HG02763 (cell line): Measurements from ENCODE around the gene COMMD7.

Experiments used
- ATAC-seq: cut with Tn5 transposase; IDR thresholded peaks from one replicate; pipeline ENCODE4 v1.9.1; 2021; ENCODE audit warnings: mild to moderate bottlenecking, moderate library complexity; ENCODE audit not compliant: unreplicated experiment

The COMMD7 gene

DNA sequence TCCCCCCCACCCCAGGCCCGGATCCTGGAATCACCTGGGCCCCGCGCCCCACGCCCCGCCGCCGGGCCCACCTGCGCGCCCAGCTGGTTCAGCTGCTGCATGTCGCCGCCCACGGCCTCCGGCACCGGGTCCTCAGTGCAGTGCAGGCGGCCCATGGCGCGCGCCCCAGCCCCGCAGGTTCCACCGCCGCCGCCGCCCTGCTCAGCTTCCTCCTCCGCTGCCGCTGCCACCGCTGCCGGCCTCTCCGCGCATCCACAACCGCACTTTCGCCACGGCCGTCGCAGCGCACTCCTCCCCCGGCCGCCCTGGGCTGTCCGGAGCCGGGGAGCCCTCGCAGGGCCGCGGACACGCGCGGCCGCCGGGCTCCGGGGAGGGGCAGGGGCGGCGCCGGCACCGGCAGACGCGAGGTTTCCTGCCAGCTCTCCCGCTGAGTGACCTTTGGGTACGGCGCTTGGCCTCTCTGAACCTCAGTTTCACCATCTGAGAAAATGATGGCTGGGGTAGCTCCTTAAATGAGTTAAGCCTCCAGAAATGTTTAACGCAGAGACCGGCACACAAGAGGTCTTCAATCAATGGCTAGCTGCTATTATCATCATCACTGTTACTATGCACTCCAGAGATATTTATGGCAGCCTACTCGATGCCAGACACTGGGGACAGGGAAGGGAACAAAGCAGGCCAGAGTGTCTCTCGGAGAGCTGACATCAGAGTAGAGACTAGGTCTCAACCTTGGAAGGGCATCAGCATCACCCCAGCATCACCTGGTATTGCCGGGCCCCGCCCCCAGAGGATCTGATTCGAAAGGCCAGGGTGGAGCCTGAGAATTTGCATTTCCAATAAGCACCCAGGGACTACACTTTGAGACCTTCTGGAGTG lies at the start of gene COMMD7:
TSS of gene COMMD7 (minus strand) at position 231 of the 876 bp plus-strand sequence. CDS start at position 155, 76 bp downstream.
- ATAC-seq, result peak; percentile 60

DNA sequence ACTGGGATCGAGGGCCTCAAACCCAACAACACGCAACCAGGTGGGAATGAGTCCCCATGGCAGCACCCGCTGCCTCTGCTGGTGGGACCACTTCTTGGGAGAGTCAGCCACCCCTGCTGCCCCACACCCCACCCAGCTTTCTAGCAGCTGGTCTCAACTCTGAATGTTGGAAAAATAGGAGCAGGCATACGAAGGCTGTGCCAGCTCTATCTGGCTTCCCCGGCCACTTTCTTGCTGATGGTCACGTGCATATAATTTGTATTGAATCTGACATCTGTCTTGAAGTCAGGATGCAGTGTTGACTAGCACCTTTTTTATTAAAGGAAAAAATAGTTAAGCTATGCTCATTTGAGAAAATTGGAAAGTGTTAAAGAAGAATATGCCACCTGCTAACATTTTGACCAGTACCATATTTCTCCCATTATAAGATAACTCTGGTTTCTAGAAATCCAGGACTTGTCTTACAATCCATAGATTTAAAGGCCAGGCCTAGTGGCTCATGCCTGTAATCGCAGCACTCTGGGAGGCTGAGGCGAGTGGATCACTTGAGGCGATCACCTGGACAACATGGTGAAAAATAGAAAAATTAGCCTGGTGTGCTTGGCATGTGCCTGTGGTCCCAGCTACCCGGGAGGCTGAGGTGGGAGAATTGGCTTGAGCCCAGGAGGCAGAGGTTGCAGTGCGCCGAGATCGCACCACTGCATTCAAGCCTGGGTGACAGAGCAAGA lies 49.6 kb upstream of the COMMD7 start:
- no peak for ATAC-seq

DNA sequence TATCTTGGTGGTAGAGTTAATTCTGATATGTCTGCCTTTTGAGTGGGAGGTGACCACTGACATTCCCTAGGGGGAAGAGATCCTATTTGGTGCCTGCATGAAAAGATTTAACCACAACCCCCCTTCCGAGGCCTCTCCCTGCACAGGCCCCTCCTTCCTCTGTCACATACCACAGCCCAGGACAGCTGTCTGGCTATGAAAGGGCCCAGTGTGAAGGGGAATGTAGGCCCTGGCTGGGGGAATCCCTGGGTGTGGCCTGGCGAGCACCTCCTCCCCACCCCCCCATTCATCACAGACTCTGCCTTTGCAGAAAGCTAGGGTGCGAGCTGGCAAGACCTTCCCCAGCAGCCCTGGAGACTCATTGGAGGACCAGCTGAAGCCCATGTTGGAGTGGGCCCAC lies 49.0 kb upstream of the COMMD7 start:
- peak; percentile 71 for ATAC-seq

DNA sequence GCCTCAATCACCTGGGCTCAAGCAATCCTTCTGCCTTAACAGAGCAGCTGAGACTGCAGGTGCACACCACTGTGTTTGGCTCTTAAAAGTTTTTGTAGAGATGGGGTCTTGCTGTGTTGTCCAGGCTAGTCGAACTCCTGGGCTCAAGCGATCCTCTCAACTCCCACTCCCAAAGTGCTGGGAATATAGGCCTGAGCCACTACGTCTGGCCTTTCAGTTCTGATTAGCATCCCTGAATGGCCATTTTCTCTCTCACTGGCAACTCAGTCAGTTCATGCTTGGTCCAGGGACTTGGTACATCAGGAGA lies 47.4 kb upstream of the COMMD7 start:
- no peak for ATAC-seq

DNA sequence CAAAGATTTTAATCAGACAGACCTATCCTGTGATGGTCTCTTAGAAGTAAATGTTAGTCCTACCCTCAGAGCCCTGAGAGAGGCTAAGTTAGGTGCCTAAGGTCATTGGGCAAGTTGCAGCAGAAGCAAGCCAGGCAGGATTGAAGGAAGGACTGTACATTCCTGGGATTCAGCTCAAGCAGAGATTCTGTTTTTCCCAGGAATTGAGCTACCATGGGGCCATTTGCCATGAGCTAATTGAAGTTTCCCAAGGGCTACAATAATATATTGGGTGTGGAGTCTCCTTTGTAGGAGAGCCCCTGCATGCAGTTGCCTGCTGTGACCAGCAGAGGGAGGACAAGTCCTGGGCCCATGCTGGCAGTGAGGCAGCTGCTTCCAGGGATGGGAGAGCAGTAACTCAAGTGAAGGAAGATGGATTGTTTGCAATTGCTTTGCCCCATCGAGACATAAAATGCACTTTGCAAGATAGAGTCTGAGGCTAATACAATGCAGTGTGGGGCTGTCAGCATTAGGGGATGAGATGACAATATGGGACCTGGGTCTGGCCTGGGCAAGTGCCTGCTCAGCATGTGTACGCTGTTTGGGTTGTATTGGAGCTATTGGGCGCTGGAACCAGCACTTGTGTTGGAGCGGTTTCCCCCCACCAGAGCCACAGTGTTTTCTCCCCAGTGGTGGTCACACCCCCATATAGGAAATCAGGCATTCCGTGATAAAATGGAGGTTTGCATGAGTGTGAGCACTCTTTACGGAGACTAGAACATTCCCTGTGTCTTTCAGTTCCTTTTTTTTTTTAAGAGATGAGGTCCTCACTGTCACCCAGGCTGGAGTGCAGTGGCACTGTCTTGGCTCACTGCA lies 46.9 kb upstream of the COMMD7 start:
- ATAC-seq, result no peak

DNA sequence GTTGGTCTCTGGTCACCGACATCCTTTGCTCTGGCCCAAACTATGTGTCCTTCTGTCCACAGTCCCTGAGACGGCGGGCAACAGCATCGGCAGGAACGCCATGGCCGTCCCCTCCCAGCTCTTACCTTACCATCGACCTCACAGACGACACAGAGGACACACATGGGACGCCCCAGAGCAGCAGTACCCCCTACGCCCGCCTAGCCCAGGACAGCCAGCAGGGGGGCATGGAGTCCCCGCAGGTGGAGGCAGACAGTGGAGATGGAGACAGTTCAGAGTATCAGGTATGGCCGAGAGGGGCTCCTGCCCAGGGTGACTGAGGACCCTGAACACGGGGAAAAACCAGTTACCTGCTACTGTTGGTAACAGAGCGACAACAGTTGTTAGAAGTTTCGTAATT lies 43.9 kb upstream of the COMMD7 start:
- ATAC-seq, result no peak

DNA sequence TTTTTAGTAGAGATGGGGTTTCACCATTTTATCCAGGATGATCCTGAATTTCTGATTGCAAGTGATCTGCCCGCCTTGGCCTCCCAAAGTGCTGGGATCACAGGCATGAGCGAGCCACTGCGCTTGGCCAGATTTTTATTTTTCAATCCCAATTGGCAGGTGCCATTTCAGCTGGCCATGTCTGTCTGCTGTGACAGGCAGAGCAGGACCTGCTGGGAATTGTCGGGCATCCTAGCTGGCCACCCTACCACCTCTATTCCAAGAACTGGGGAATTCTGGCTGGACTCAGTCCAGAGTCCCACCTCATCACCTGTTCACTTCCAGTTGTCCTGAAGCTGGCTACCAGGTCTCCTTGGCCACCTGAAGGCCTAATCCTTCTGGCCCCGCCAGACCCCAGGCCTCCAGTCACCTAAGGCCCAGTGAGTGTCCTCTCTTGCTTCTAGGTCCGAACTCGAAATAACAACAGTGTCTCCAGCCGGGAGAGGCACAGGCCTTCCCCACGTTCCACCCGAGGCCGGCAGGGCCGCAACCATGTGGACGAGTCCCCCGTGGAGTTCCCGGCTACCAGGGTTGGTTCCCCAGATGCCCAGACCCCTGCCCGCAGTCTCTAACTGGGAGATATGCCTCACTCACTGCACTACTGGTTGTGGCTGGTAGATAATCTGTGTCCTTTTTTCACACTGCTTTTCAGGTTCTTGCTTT lies 42.9 kb upstream of the COMMD7 start:
- no peak for ATAC-seq

DNA sequence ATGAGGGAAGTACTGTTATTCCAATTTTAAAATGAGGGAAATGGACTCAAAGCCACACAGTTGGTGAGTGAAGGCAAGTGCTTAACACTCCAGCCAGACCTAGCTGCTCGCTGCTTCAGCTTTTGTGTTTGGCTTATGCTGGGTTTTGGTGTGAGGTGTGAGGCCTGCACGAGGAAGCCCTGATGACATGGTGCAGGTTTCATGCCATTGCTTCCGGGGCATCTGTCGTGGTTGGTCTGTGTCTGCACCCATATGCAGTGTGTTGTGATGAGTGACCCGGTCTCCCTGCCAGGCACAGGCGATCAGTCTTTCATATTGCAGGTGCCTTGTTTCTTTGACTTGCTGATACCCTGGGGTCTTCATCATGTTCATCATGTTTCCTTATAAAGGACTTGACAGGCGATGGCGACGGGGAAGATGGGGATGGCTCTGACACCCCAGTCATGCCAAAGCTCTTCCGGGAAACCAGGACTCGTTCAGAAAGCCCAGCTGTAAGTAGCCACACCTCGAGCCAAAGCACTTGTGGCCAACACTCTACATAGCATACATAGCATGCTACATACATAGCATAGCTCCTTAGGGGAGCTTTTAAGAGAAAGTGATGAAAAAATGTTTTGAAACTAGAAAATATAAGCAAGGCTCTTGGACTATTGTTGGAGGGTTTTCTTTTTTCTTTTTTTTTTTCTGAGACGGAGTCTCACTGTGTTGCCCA lies 41.3 kb upstream of the COMMD7 start:
- no peak for ATAC-seq

DNA sequence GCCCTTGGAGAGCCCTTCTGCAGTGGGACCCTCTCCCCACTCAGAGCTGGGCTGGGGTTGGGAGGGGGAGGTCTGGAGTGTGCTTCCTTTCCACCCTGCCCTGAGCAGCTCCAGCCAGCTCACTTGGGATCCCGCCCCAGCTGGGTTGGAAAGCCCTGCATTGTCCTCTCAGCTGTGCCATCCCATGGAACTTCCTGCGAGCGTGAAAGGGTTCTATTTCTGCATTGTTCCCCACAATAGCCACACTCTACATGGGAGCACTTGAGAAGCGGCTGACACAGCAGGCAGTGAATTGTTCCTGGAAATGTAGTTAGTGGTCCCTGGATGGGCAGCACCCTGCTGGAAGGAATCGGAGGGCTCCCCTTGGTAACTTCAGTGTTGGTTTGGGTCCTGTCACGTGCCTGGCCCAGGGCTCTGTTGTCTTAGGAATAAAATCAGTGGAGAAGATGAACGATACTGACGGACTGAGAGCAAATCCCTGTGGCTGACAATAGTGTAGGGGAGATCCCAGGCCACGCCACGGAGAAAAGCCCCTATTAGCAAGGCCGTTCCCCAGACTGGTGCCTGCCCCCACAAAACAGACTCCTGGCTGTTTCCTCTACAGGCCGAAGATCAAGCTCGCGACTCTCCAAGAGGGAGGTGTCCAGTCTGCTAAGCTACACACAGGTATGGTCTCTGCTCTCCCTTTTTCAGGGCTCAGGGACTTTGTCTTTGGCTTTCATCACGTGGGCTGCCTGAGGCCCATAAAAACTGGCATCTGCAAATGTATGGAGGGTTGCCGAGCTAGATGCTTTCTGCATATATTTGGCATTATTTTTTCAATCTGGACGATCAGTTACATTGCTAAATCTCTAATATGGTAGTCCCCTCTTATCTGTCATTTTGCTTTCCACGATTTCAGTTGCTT lies 37.7 kb upstream of the COMMD7 start:
- no peak for ATAC-seq

DNA sequence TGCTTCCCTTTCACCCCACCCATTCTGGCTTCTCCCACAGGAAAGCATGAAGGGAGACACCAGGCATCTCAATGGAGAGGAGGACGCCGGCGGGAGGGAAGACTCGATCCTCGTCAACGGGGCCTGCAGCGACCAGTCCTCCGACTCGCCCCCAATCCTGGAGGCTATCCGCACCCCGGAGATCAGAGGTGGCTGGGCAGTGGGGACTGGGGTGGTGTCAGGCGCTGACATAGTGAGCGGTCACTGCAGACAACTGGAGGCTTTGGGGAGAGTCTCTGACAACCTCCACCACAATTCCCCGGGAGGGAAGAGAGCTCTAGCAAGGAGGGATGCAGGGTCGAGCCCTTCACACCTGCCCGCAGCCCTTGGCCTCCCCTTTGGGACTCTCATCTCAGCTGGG lies 37.0 kb upstream of the COMMD7 start:
- no peak for ATAC-seq

DNA sequence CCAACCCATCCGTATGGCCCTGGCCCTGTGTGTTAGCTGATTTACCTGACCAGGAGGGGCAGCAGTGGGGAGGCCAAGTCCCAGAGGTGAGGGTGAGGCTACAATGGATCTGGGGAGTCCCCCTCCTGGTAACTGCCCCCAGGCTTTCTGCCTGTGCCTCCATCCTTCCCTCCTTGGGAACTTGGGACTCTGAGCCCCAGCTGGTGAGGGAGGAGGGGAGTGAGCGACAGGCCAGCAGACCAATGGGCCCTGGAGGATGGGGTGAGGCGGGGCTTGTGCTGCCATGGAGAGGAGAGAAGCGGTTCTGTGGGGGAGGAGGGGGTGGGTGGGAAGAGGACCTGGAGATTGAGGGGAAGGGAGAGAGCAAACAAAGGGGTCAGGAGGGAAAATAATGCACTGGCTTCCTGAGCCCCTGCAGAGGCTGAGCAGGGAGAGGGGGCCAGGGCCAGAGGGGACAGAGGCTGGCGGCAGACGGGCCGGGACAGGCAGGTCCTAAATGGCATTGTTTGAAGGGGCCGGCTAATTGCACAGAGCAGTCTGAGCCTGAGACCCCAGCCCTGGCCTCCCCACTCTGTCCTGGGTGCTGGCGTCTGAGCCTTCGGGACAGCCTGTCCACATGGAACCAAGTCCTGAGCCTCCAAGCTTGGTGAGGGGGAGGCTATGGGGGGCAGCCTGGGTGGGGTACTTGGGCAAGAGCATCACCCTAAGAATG lies 36.4 kb upstream of the COMMD7 start:
- no peak for ATAC-seq

DNA sequence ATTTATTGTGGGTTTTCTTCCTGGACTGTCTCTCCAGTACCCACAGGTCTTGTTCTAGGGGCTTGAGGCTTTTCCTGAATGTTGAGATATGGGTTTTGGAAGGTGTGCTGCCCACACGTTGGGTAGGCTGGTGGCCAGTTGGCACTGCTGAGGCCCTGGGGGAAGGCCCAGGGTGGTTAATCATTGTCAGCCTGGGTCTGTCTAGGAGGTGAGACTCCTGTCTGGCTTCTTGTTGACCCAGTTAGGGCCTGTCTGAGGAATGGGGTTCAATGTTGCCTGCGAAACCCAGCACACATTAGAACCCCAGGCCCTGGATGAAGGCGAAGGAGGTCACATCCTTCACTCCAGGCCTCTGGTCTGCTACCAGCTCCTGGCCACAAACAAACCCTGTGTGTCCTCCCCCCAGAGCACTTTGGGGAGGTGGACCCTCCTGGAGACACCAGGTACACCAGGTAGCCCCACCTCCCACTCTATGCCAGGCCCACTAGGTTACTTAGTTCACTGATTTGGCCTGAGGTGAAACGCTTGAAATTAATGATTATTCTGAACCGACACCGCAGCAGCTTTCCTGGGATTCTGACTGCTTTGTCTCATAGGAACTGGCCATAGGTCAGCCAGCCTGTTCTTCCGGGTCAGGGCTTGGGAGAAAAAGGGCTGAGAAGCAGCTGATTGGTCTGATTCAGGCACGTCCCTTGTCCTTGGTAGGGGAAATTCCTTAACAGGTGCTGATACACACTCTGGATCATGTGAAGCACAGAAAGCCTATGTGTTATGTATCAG lies 34.1 kb upstream of the COMMD7 start:
- ATAC-seq, result no peak

DNA sequence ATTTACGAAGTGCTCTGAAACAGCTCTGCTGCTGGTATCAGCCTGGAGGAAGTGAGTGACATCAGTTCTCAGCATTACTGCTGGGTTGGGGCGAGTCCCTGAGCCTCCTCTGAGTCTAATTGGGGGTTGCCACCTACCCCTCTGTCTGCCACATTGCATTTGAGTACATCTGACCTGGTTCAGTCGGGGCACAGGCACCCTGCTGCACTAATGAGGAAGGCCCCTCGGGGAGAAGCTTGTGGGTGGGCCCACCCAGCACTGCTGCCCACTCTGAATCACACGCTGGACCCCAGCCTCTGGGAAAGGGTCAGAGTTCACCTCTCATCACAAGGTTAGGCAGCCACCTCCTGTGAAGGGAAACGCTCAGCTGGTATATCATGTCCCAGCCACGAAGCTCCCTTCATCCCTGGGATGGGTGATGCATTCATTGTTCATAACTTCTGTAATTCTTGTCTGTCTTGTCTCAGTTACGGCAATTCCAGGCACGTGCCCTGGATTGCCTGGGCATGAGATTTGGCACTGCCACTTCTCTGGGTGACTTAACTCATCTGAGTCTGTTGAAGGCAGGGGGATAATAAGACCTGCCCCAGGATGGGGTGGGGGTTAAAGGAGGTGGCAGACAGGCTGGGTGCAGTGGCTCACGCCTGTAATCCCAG lies 32.2 kb upstream of the COMMD7 start:
- no peak for ATAC-seq

DNA sequence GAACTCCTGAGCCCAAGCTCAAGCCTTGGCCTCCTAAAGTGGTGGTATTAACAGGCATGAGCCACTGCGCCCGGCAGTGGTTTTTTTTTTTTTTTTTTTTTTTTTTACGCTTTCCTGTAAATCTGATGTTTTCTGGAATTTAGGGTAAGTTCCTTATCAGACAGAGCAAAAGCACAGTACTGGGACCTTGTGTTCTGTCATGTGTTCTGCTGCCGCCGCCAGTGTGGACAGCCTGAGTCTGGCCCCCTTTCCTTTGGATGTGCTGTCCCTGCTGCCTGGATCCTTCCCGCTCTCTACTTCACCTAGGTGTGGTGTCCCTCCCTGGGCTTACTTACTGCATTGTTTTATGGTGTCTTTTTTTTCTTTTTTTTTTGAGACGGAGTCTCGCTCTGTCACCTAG lies 30.6 kb upstream of the COMMD7 start:
- ATAC-seq, result no peak

DNA sequence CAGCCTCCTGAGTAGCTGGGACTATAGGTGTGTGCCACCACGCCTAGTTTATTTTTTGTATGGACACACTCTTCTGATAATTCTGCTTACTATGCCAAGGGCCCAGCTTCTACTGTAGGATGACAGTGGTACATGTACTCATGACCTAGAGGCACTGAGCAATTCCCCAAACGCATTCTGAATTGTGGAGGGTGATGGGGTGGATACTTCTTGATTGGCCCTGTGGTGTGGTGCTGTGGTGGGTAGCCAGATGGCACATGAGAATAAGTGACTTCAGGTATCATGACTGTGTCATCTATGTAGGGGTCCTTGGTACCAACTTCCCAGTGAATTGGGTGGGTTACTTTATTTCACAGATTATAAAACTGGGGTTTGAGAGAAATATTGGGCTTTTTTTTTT lies 30.0 kb upstream of the COMMD7 start:
- ATAC-seq, result no peak

DNA sequence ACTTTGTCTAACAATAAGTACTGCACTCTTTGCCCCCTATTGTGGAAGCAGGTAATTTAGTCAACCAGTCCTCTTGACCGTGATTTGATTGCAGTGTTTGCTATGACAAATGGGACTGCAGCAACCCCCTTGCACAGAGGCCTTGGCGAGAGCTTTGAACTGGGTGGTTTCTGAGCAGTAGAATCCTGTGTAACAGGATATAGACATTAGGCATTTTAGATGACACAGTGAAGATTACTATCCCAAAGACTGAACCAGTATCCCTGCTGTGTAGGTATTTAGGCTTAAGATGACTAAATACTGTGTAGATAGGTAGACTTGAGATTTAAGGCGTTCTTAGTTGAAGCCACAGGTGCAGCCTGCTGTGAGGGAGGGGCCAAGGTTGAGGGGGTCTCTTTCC lies 28.8 kb upstream of the COMMD7 start:
- ATAC-seq, result no peak
